MG63 (cell line): ENCODE data around the gene ACOT13. TPM values are rescaled to one million over a fixed set of nuclear protein-coding genes. Genes with fewer than 3 reads are reported as not detected.
A peak's percentile ranks its signal among the peaks of the same experiment; 100 is the strongest.
"Not testable (repeated sequence)": the region's sequence is repeated elsewhere in the genome, so short reads cannot be mapped to it uniquely, and the experiment has no call there.

Source experiments
- DNase-seq: peaks from one replicate; pipeline ENCODE4 v3.0.0-alpha.2; 2020
- H3K27me3 ChIP-seq: fragments of 250-450 bp; sonication (Bioruptor Pico); 2 replicates; pipeline ENCODE4 v1.5.1; 2020; ENCODE audit warnings: mild to moderate bottlenecking, moderate library complexity
- H3K36me3 ChIP-seq: fragments of 250-450 bp; sonication (Bioruptor Pico); 2 replicates; pipeline ENCODE4 v1.5.1; 2020; ENCODE audit warnings: mild to moderate bottlenecking, moderate library complexity
- H3K4me3 ChIP-seq: fragments of 250-450 bp; sonication (Bioruptor Pico); 2 replicates; pipeline ENCODE4 v1.5.1; 2020; ENCODE audit warnings: mild to moderate bottlenecking, moderate library complexity
- H3K9me3 ChIP-seq: fragments of 250-450 bp; sonication (Bioruptor Pico); 2 replicates; pipeline ENCODE4 v1.5.1; 2020; ENCODE audit warnings: mild to moderate bottlenecking, moderate library complexity
- total RNA-seq: library from RNA; depleted of rRNA; stranded (reverse); fragments of >200 nt; shearing (Covaris generic); gene quantifications from 2 replicates; pipeline ENCODE4 v1.2.3, GENCODE V29; 2014; ENCODE audit warnings: low replicate concordance; rRNA removed

The ACOT13 gene
- 1.9 and 3.7 TPM in 2 replicates for total RNA-seq

- Histone ChIP-seq H3K9me3 (no peaks in the 10 kb centered on the region), H3K36me3 (no peaks in the 10 kb centered on the region), H3K27me3 (no peaks in the 10 kb centered on the region), H3K4me3 (peak within 1 kb of the TSS; percentile 76)
- peak; percentile 89 for DNase-seq
Measured at GRCh38 chr6:24666641-24667377, at the start of gene ACOT13, which contains the start of gene TDP2. Gene ACOT13, plus strand, starts transcription at chr6:24667077. Its CDS starts 187 bp downstream, at chr6:24667264. Gene TDP2, minus strand, starts transcription at chr6:24666899. Its CDS starts 37 bp downstream, at chr6:24666862.

- Histone ChIP-seq H3K27me3 (no peaks in the 10 kb centered on the region), H3K36me3 (no peaks in the 10 kb centered on the region), H3K9me3 (no peaks in the 10 kb centered on the region), H3K4me3 (no peak overlapping the region)
- no peak for DNase-seq
Measured at GRCh38 chr6:24619661-24620060, 47.2 kb upstream of the ACOT13 start.

- H3K9me3 ChIP-seq: no peaks in the 10 kb centered on the region
- no peaks in the 10 kb centered on the region for H3K36me3 ChIP-seq
Measured at GRCh38 chr6:24620637-24621036, 46.2 kb upstream of the ACOT13 start.

GRCh38 chr6:24621626-24622289 is 45.1 kb upstream of the ACOT13 start:
- no peaks in the 10 kb centered on the region for H3K9me3 ChIP-seq
- DNase-seq: no peak
- H3K36me3 ChIP-seq: no peaks in the 10 kb centered on the region
- H3K4me3 ChIP-seq: no peak overlapping the region
- H3K27me3 ChIP-seq: no peaks in the 10 kb centered on the region

More at GRCh38 chr6:24620637-24621036, 46.2 kb upstream of the ACOT13 start:
- Histone ChIP-seq H3K4me3 (no peak overlapping the region), H3K27me3 (no peaks in the 10 kb centered on the region)
- no peak for DNase-seq

- no peak overlapping the region for H3K4me3 ChIP-seq
- H3K27me3 ChIP-seq: no peaks in the 10 kb centered on the region
- H3K9me3 ChIP-seq: no peaks in the 10 kb centered on the region
- DNase-seq: no peak
- no peaks in the 10 kb centered on the region for H3K36me3 ChIP-seq
Measured at GRCh38 chr6:24630856-24631505, 35.9 kb upstream of the ACOT13 start.

- H3K27me3 ChIP-seq: no peaks in the 10 kb centered on the region
- DNase-seq: no peak
- no peaks in the 10 kb centered on the region for H3K9me3 ChIP-seq
- no peaks in the 10 kb centered on the region for H3K36me3 ChIP-seq
- H3K4me3 ChIP-seq: no peak overlapping the region
Measured at GRCh38 chr6:24631671-24632070, 35.2 kb upstream of the ACOT13 start.

- no peak for DNase-seq
- no peaks in the 10 kb centered on the region for H3K27me3 ChIP-seq
- no peaks in the 10 kb centered on the region for H3K36me3 ChIP-seq
- no peak overlapping the region for H3K4me3 ChIP-seq
- no peaks in the 10 kb centered on the region for H3K9me3 ChIP-seq
Measured at GRCh38 chr6:24632573-24632972, 34.3 kb upstream of the ACOT13 start.

GRCh38 chr6:24636681-24637080 is 30.2 kb upstream of the ACOT13 start:
- Histone ChIP-seq H3K27me3 (no peaks in the 10 kb centered on the region), H3K4me3 (no peak overlapping the region), H3K36me3 (no peaks in the 10 kb centered on the region), H3K9me3 (no peaks in the 10 kb centered on the region)
- no peak for DNase-seq

GRCh38 chr6:24640166-24640565 is 26.7 kb upstream of the ACOT13 start:
- DNase-seq: no peak
- H3K4me3 ChIP-seq: no peak overlapping the region
- no peaks in the 10 kb centered on the region for H3K9me3 ChIP-seq
- no peaks in the 10 kb centered on the region for H3K36me3 ChIP-seq
- peaks cover 5% of the 10 kb centered on the region; the same call in 1 of the 2 replicates for H3K27me3 ChIP-seq

- not testable (repeated sequence) for H3K36me3 ChIP-seq, H3K27me3 ChIP-seq, H3K9me3 ChIP-seq, H3K4me3 ChIP-seq, DNase-seq
Measured at GRCh38 chr6:24640631-24641030, 26.2 kb upstream of the ACOT13 start.

- Histone ChIP-seq H3K9me3 (no peaks in the 10 kb centered on the region), H3K4me3 (no peak overlapping the region), H3K27me3 (peaks cover 5% of the 10 kb centered on the region; the same call in 1 of the 2 replicates), H3K36me3 (no peaks in the 10 kb centered on the region)
- DNase-seq: no peak
Measured at GRCh38 chr6:24642061-24642460, 24.8 kb upstream of the ACOT13 start.

- DNase-seq: no peak
- peaks cover 5% of the 10 kb centered on the region; the same call in 1 of the 2 replicates for H3K27me3 ChIP-seq
- H3K36me3 ChIP-seq: no peaks in the 10 kb centered on the region
- H3K4me3 ChIP-seq: no peak overlapping the region
- H3K9me3 ChIP-seq: no peaks in the 10 kb centered on the region
Measured at GRCh38 chr6:24643920-24644319, 23.0 kb upstream of the ACOT13 start.

GRCh38 chr6:24644377-24644776 is 22.5 kb upstream of the ACOT13 start:
- no peak for DNase-seq
- H3K9me3 ChIP-seq: no peaks in the 10 kb centered on the region
- H3K4me3 ChIP-seq: no peak overlapping the region
- H3K27me3 ChIP-seq: peaks cover 5% of the 10 kb centered on the region; the same call in 1 of the 2 replicates
- H3K36me3 ChIP-seq: no peaks in the 10 kb centered on the region

GRCh38 chr6:24646771-24647170 is 20.1 kb upstream of the ACOT13 start:
- no peaks in the 10 kb centered on the region for H3K36me3 ChIP-seq
- DNase-seq: no peak
- H3K27me3 ChIP-seq: peaks cover 5% of the 10 kb centered on the region; the same call in 1 of the 2 replicates
- no peak overlapping the region for H3K4me3 ChIP-seq
- no peaks in the 10 kb centered on the region for H3K9me3 ChIP-seq

GRCh38 chr6:24648276-24648675 is 18.6 kb upstream of the ACOT13 start:
- Histone ChIP-seq H3K27me3 (peaks cover 5% of the 10 kb centered on the region; the same call in 1 of the 2 replicates), H3K4me3 (no peak overlapping the region), H3K36me3 (peaks cover 1% of the 10 kb centered on the region; the same call in 1 of the 2 replicates), H3K9me3 (no peaks in the 10 kb centered on the region)
- no peak for DNase-seq

GRCh38 chr6:24649691-24650090 is 17.2 kb upstream of the ACOT13 start:
- Histone ChIP-seq H3K9me3 (no peaks in the 10 kb centered on the region), H3K36me3 (peaks cover 6% of the 10 kb centered on the region; the same call in 1 of the 2 replicates), H3K27me3 (peaks cover 5% of the 10 kb centered on the region; the same call in 1 of the 2 replicates), H3K4me3 (no peak overlapping the region)
- DNase-seq: no peak

- Histone ChIP-seq H3K4me3 (no peak overlapping the region), H3K27me3 (no peaks in the 10 kb centered on the region), H3K36me3 (peaks cover 6% of the 10 kb centered on the region; the same call in 1 of the 2 replicates), H3K9me3 (no peaks in the 10 kb centered on the region)
- DNase-seq: no peak
Measured at GRCh38 chr6:24650365-24650764, 16.5 kb upstream of the ACOT13 start.
